H1 (cell line): ENCODE results near the gene PLXNB3. TPM values are rescaled to one million over a fixed set of nuclear protein-coding genes. Genes with fewer than 3 reads are reported as not detected.

Source experiments
- CTCF ChIA-PET: fragments of 300-600 bp; sonication (Branson Sonifier 250); formaldehyde crosslinking; loops from one replicate; lab custom pipeline; 2021; ENCODE audit not compliant: partially characterized antibody; lab: Charles Lee
- POLR2A ChIA-PET: fragments of 300-600 bp; sonication (Branson Sonifier 250); formaldehyde crosslinking; loops from one replicate; lab custom pipeline; 2021; ENCODE audit warnings: inconsistent platforms; ENCODE audit not compliant: partially characterized antibody; lab: Charles Lee
- DNase-seq, 2 experiments: peaks; one replicate each; pipeline versions ENCODE4 v3.0.0 to v3.0.0-alpha.2; 2010 to 2022; ENCODE audit warnings: low spot score in 2 of 2, low read depth in 1 of 2, mixed read lengths in 1 of 2
- FAIRE-seq: peaks from 2 replicates; lab custom pipeline; 2011; peaks lifted over from hg19 to GRCh38; lab: Jason Lieb, UNC
- H2AFZ ChIP-seq: 2 replicates; pipeline ENCODE4 v1.8.1; 2012; ENCODE audit warnings: low read length, inconsistent platforms
- H2AK5ac ChIP-seq: 2 replicates; pipeline ENCODE4 v1.6.1; 2013; ENCODE audit warnings: low read depth, low read length
- H2BK120ac ChIP-seq: replicated peaks from 2 replicates; pipeline ENCODE3; 2013; ENCODE audit warnings: low read depth, low read length, inconsistent platforms
- H2BK12ac ChIP-seq: 2 replicates; pipeline ENCODE4 v1.6.1; 2013; ENCODE audit warnings: low read depth, low read length
- H2BK15ac ChIP-seq: 2 replicates; pipeline ENCODE4 v1.6.1; 2013; ENCODE audit warnings: low read length
- H2BK20ac ChIP-seq: 2 replicates; pipeline ENCODE4 v1.6.1; 2013; ENCODE audit warnings: low read length
- H2BK5ac ChIP-seq: 2 replicates; pipeline ENCODE4 v1.6.1; 2013; ENCODE audit warnings: low read depth, low read length
- H3K14ac ChIP-seq: 2 replicates; pipeline ENCODE4 v1.6.1; 2013; ENCODE audit warnings: inconsistent platforms; ENCODE audit not compliant: insufficient read length
- H3K18ac ChIP-seq: 2 replicates; pipeline ENCODE4 v1.6.1; 2013; ENCODE audit warnings: low read length; ENCODE audit errors: extremely low read depth
- H3K23ac ChIP-seq: 2 replicates; pipeline ENCODE4 v1.6.1; 2013; ENCODE audit warnings: inconsistent platforms; ENCODE audit not compliant: insufficient read length
- H3K23me2 ChIP-seq: 2 replicates; pipeline ENCODE4 v1.6.1; 2013; ENCODE audit warnings: low read depth, low read length
- H3K27ac ChIP-seq: 2 replicates; pipeline ENCODE4 v1.6.1; 2011; ENCODE audit warnings: low read depth, low read length, inconsistent platforms
- H3K27me3 ChIP-seq, 4 experiments: replicated peaks in 1 of 4; 1 replicate in 1 of 4; 2 replicates in 3 of 4; pipeline versions ENCODE4 v1.6.1 to v1.8.1; 2011 to 2013; ENCODE audit warnings: low read length in 3 of 4, mild to moderate bottlenecking in 3 of 4, inconsistent platforms in 2 of 4, mixed read lengths in 2 of 4, moderate library complexity in 1 of 4; ENCODE audit not compliant: control insufficient read depth in 3 of 4, insufficient read depth in 3 of 4; ENCODE audit errors: extremely low read depth in 1 of 4
- H3K36me3 ChIP-seq, 4 experiments: 2 replicates each; pipeline versions ENCODE4 v1.6.1 to v1.8.1; 2011 to 2013; ENCODE audit warnings: mild to moderate bottlenecking in 4 of 4, low read length in 3 of 4, moderate library complexity in 2 of 4, control low read depth in 1 of 4, inconsistent platforms in 1 of 4; ENCODE audit not compliant: insufficient read depth in 4 of 4, control insufficient read depth in 2 of 4
- H3K4ac ChIP-seq: replicated peaks from 2 replicates; pipeline ENCODE3; 2013; ENCODE audit warnings: low read length, low read depth, mixed read lengths, inconsistent platforms; ENCODE audit not compliant: insufficient read length
- H3K4me1 ChIP-seq, 4 experiments: replicated peaks in 1 of 4; 1 replicate in 1 of 4; 2 replicates in 3 of 4; pipeline versions ENCODE4 v1.6.1 to v1.8.1; 2011 to 2013; ENCODE audit warnings: low read length in 3 of 4, inconsistent platforms in 2 of 4, mixed read lengths in 1 of 4; ENCODE audit not compliant: insufficient read depth in 4 of 4, control insufficient read depth in 3 of 4
- H3K4me2 ChIP-seq, 2 experiments: 2 replicates each; pipeline versions ENCODE4 v1.6.1 to v1.8.1; 2011 to 2013; ENCODE audit warnings: low read depth in 2 of 2, low read length in 2 of 2, control low read depth in 1 of 2, inconsistent platforms in 1 of 2, mild to moderate bottlenecking in 1 of 2; ENCODE audit not compliant: insufficient read depth in 1 of 2
- H3K4me3 ChIP-seq, 4 experiments: fragments of 200-600, 300-600 bp in 1 of 4; sonication (generic), shearing (Covaris generic), sonication (Bioruptor Twin) in 1 of 4; 2 replicates each; pipeline versions ENCODE4 v1.5.1 to v1.8.1; 2011 to 2016; ENCODE audit warnings: low read length in 4 of 4, low read depth in 3 of 4, control low read depth in 2 of 4, inconsistent platforms in 2 of 4, mild to moderate bottlenecking in 2 of 4, mixed read lengths in 1 of 4, moderate library complexity in 1 of 4; ENCODE audit not compliant: insufficient read depth in 2 of 4; ENCODE audit errors: extremely low read depth in 1 of 4
- H3K56ac ChIP-seq: replicated peaks from 2 replicates; pipeline ENCODE3; 2013; ENCODE audit warnings: low read depth, mild to moderate bottlenecking, mixed read lengths, low read length, inconsistent platforms; ENCODE audit not compliant: insufficient read length
- H3K79me1 ChIP-seq: 2 replicates; pipeline ENCODE4 v1.6.1; 2013; ENCODE audit warnings: low read depth, low read length, control low read depth
- H3K79me2 ChIP-seq, 2 experiments: 2 replicates each; pipeline versions ENCODE4 v1.6.1 to v1.8.1; 2012 to 2013; ENCODE audit warnings: low read length in 2 of 2, mild to moderate bottlenecking in 2 of 2, inconsistent platforms in 1 of 2; ENCODE audit not compliant: insufficient read depth in 2 of 2, control insufficient read depth in 1 of 2
- H3K9ac ChIP-seq, 4 experiments: replicated peaks in 1 of 4; 1 replicate in 1 of 4; 2 replicates in 3 of 4; pipeline versions ENCODE4 v1.6.1 to v1.8.1; 2011 to 2013; ENCODE audit warnings: low read depth in 3 of 4, low read length in 3 of 4, control low read depth in 2 of 4, mild to moderate bottlenecking in 2 of 4, moderate library complexity in 2 of 4, inconsistent platforms in 1 of 4; ENCODE audit errors: extremely low read depth in 1 of 4
- H3K9me3 ChIP-seq, 2 experiments: 2 replicates each; pipeline versions ENCODE4 v1.6.1 to v1.8.1; 2012 to 2013; ENCODE audit warnings: mild to moderate bottlenecking in 2 of 2, moderate library complexity in 2 of 2, control low read depth in 1 of 2, inconsistent platforms in 1 of 2, low read depth in 1 of 2, low read length in 1 of 2, mixed read lengths in 1 of 2; ENCODE audit not compliant: insufficient read depth in 2 of 2
- H4K20me1 ChIP-seq, 2 experiments: replicated peaks in 1 of 2; 2 replicates each; pipeline versions ENCODE3 to v1.8.1; 2011 to 2013; ENCODE audit warnings: inconsistent platforms in 2 of 2, low read length in 2 of 2, mild to moderate bottlenecking in 1 of 2; ENCODE audit not compliant: insufficient read depth in 2 of 2, control insufficient read depth in 1 of 2
- H4K5ac ChIP-seq: 2 replicates; pipeline ENCODE4 v1.6.1; 2013; ENCODE audit warnings: low read length, low read depth, mixed read lengths, inconsistent platforms; ENCODE audit not compliant: insufficient read length
- H4K8ac ChIP-seq: 2 replicates; pipeline ENCODE4 v1.8.0; 2013; ENCODE audit warnings: mild to moderate bottlenecking, moderate library complexity, low read length, inconsistent platforms; ENCODE audit not compliant: insufficient read depth; ENCODE audit errors: extremely low read depth
- H4K91ac ChIP-seq: replicated peaks from 2 replicates; pipeline ENCODE3; 2013; ENCODE audit warnings: low read length, mixed read lengths, inconsistent platforms; ENCODE audit not compliant: insufficient read length
- CBX8 ChIP-seq: fragments of 300-800, 300-1000 bp; sonication (generic); IDR thresholded peaks from 2 replicates; pipeline ENCODE4 v1.7.1; 2016; ENCODE audit warnings: low read depth, low read length, borderline replicate concordance
- CHD1 ChIP-seq: IDR thresholded peaks from 2 replicates; pipeline ENCODE4 v1.6.1; 2012; ENCODE audit warnings: low read depth, low read length, improper control_type of control experiment
- HDAC2 ChIP-seq, 2 experiments: fragments of 300-600 bp in 1 of 2; sonication (generic) in 1 of 2; IDR thresholded peaks; 2 replicates each; pipeline ENCODE4 v1.6.1; 2011 to 2012; ENCODE audit warnings: low read depth in 2 of 2, low read length in 2 of 2, mild to moderate bottlenecking in 2 of 2, moderate library complexity in 2 of 2, borderline replicate concordance in 1 of 2, inconsistent platforms in 1 of 2
- JUN ChIP-seq: IDR thresholded peaks from 2 replicates; pipeline ENCODE4 v1.6.1; 2011; ENCODE audit warnings: low read depth, mild to moderate bottlenecking, improper control_type of control experiment, low read length
- KDM4A ChIP-seq: IDR thresholded peaks from one replicate; pipeline ENCODE4 v1.7.1; 2012; ENCODE audit warnings: low read depth, mild to moderate bottlenecking, moderate library complexity, low read length, inconsistent platforms; ENCODE audit not compliant: severe bottlenecking
- NRF1 ChIP-seq: IDR thresholded peaks from 2 replicates; pipeline ENCODE4 v1.6.1; 2011; ENCODE audit warnings: mild to moderate bottlenecking, low read depth, low read length, improper control_type of control experiment
- POLR2A ChIP-seq, 2 experiments: IDR thresholded peaks; 1 replicate in 1 of 2; 2 replicates in 1 of 2; pipeline ENCODE4 v1.6.1; 2011; ENCODE audit warnings: low read depth in 2 of 2, low read length in 2 of 2, mild to moderate bottlenecking in 2 of 2; ENCODE audit errors: control extremely low read depth in 1 of 2
- POLR2AphosphoS5 ChIP-seq: IDR thresholded peaks from 2 replicates; pipeline ENCODE4 v1.6.1; 2011; ENCODE audit warnings: low read depth, low read length
- RNF2 ChIP-seq: fragments of 200-900, 300-1000 bp; sonication (generic); IDR thresholded peaks from 2 replicates; pipeline ENCODE4 v1.7.1; 2016; ENCODE audit warnings: borderline replicate concordance, low read depth, mild to moderate bottlenecking, antibody characterized with exemption, low read length; ENCODE audit not compliant: poor library complexity, severe bottlenecking; ENCODE audit errors: missing control alignments
- SIN3A ChIP-seq, 2 experiments: IDR thresholded peaks in 1 of 2; conservative IDR thresholded peaks in 1 of 2; 2 replicates each; pipeline ENCODE4 v1.6.1; 2011 to 2012; ENCODE audit warnings: low read length in 2 of 2, improper control_type of control experiment in 1 of 2, low read depth in 1 of 2, mild to moderate bottlenecking in 1 of 2
- SRF ChIP-seq: IDR thresholded peaks from 2 replicates; pipeline ENCODE4 v1.6.1; 2011; ENCODE audit warnings: mild to moderate bottlenecking, low read depth, low read length, moderate library complexity
- YY1 ChIP-seq: IDR thresholded peaks from 2 replicates; pipeline ENCODE4 v1.6.1; 2011; ENCODE audit warnings: low read depth, mild to moderate bottlenecking, low read length
- WGBS, 2 experiments: shearing (Covaris generic) in 1 of 2; methylation state at CpG; one replicate each; pipeline versions ENCODE4 v1.1.6 to v1.1.7; 2013 to 2015; ENCODE audit warnings: low lambda C conversion rate in 2 of 2, mixed read lengths in 2 of 2, inconsistent platforms in 1 of 2, low coverage in 1 of 2, missing lambda C conversion rate in 1 of 2; ENCODE audit not compliant: insufficient replicate concordance in 2 of 2, insufficient coverage in 1 of 2, insufficient read length in 1 of 2; ENCODE audit errors: extremely low coverage in 1 of 2, missing lambda C conversion rate in 1 of 2; 5-methylcytosine and 5-hydroxymethylcytosine counted together
- polyA plus RNA-seq, 7 experiments: library from polyadenylated mRNA; depleted of rRNA in 3 of 7; stranded (reverse) in 5 of 7; unstranded in 2 of 7; fragments of >200 nt in 5 of 7; fragments of 200-250 nt in 2 of 7; gene quantifications; 1 replicate in 5 of 7; 2 replicates in 1 of 7; 4 replicates in 1 of 7; pipeline versions ENCODE4 v1.2.1 to v1.2.3, GENCODE V29; 2011 to 2013; ENCODE audit warnings: missing spikeins in 2 of 7, mixed read lengths in 2 of 7
- total RNA-seq: library from RNA; stranded (reverse); fragmentation: NEBNext Ultra II Directional; extraction: Animal tissue kit (Norgen Biotek cat#: 25700); gene quantifications from 2 replicates; pipeline ENCODE4 v1.2.1, GENCODE V29; 2021

The PLXNB3 gene
- total and polyA plus RNA-seq, 2 of the 8 experiments (the other 6 are each of a cell fraction or from before 2014, with no cell fraction given): 1.2 to 2.7 TPM

- no peak overlapping the region for H3K56ac ChIP-seq
- no peaks in the 10 kb centered on the region for H4K20me1 ChIP-seq
- no peak overlapping the region for H4K5ac ChIP-seq
- H3K36me3 ChIP-seq: no peaks in the 10 kb centered on the region
- H3K4me2 ChIP-seq: no peak overlapping the region
- no peaks in the 10 kb centered on the region for H3K23me2 ChIP-seq
- no peak overlapping the region for H2AK5ac ChIP-seq
- DNase-seq (no peak), FAIRE-seq (no peak)
- no peak overlapping the region for H3K9ac ChIP-seq
- no peak overlapping the region for H3K14ac ChIP-seq
- H3K27me3 ChIP-seq: no peaks in the 10 kb centered on the region
- no peak overlapping the region for H2BK15ac ChIP-seq
- no peak overlapping the region for H2BK12ac ChIP-seq
- no peak overlapping the region for H4K91ac ChIP-seq
- no peak overlapping the region for H4K8ac ChIP-seq
- no peak overlapping the region for H2BK5ac ChIP-seq
- ChIA-PET CTCF (interaction anchor here (0.6 to 3.0 kb wide), 12 partner anchors 8 to 157 kb away, joined by 3 to 10 read pairs (median 3); partner anchors contain the start of genes NAA10 and PLXNB3), POLR2A (interaction anchor here (0.5 to 3.3 kb wide), 6 partner anchors 10 to 197 kb away, joined by 3 to 13 read pairs (median 3); partner anchors contain the start of gene HCFC1)
- H2BK20ac ChIP-seq: no peak overlapping the region
- H3K4ac ChIP-seq: no peak overlapping the region
- no peak overlapping the region for H2AFZ ChIP-seq
- no peaks in the 10 kb centered on the region for H3K9me3 ChIP-seq
- H3K79me2 ChIP-seq: no peaks in the 10 kb centered on the region
- H3K79me1 ChIP-seq: no peaks in the 10 kb centered on the region
- no peaks in the 10 kb centered on the region for H3K4me1 ChIP-seq
- 93% methylated on average over 14 of the region's 34 CpGs; no CpG with 5 or more reads in 1 of the 2 experiments for WGBS, 2 experiments
- no peak overlapping the region for H3K4me3 ChIP-seq
- no peak overlapping the region for H2BK120ac ChIP-seq
- no peak overlapping the region for H3K23ac ChIP-seq
- no peak overlapping the region for H3K27ac ChIP-seq
- H3K18ac ChIP-seq: no peak overlapping the region
- TF ChIP-seq JUN (no peak), CHD1 (no peak), SIN3A (conservative IDR thresholded peaks at IDR 0.05 in 1 of 2, IDR thresholded peaks at IDR 0.05 in 1 of 2; ENCODE audit: low read depth in 1 of 2, low read length in 2 of 2) (no peak), POLR2AphosphoS5 (no peak), CBX8 (no peak), POLR2A (IDR thresholded peaks at IDR 0.05; ENCODE audit: control extremely low read depth in 1 of 2, low read depth in 2 of 2, low read length in 2 of 2) (no peak), NRF1 (no peak), YY1 (no peak), HDAC2 (IDR thresholded peaks at IDR 0.05; ENCODE audit: borderline replicate concordance in 1 of 2, low read depth in 2 of 2, low read length in 2 of 2) (no peak), RNF2 (no peak), KDM4A (no peak), SRF (no peak)
Measured at GRCh38 chrX:153777261-153778090, 13.4 kb downstream of the PLXNB3 start.
